HepG2 (cell line): ENCODE results near the gene HDGFL3. TPM values are rescaled to one million over a fixed set of nuclear protein-coding genes. Genes with fewer than 3 reads are reported as not detected.
A peak's percentile ranks its signal among the peaks of the same experiment; 100 is the strongest.

Experiments used
- ATAC-seq: fragments of 200-7000 bp; cut with Tn5 transposase; 3 replicates; pipeline ENCODE4 v1.9.1; 2020; ENCODE audit warnings: mild to moderate bottlenecking, moderate library complexity
- BruUV-seq: library from RNA; stranded (reverse); fragments of 400-500 nt; replicated peaks from 2 replicates; lab custom pipeline; 2021; lab: Mats Ljungman, UMichigan
- CTCF ChIA-PET: fragments of 300-600 bp; formaldehyde crosslinking; extraction: SDS; loops from one replicate; lab custom pipeline; 2021; ENCODE audit warnings: low total read pairs, inconsistent platforms, low intra/inter-chr PET ratio; lab: Yijun Ruan, JAX
- POLR2A ChIA-PET: fragments of 350-600 bp; sonication (Branson Sonifier 250); formaldehyde crosslinking; loops from one replicate; lab custom pipeline; 2020; ENCODE audit warnings: antibody characterized with exemption, inconsistent platforms; lab: Yijun Ruan, JAX
- DNase-seq: peaks from one replicate; pipeline ENCODE4 v3.0.0-alpha.2; 2015; ENCODE audit warnings: low spot score
- FAIRE-seq: peaks from 3 replicates; lab custom pipeline; 2011; peaks lifted over from hg19 to GRCh38; lab: Jason Lieb, UNC
- H2AFZ ChIP-seq: one replicate; pipeline ENCODE4 v1.6.1; 2011; ENCODE audit warnings: low read length, inconsistent platforms
- H3K27ac ChIP-seq: fragments of 300-600 bp; 3 replicates; pipeline ENCODE4 v1.8.0; 2011; ENCODE audit warnings: mixed run types, mild to moderate bottlenecking, mixed read lengths, low read length, inconsistent platforms; ENCODE audit not compliant: insufficient read depth; ENCODE audit errors: extremely low read length
- H3K27me3 ChIP-seq, 2 experiments: fragments of 200-600 bp in 1 of 2; 2 replicates in 1 of 2; 3 replicates in 1 of 2; pipeline versions ENCODE4 v1.6.0 to v1.8.0; 2011; ENCODE audit warnings: low read length in 2 of 2, mild to moderate bottlenecking in 2 of 2, moderate library complexity in 2 of 2, inconsistent platforms in 1 of 2; ENCODE audit not compliant: insufficient read depth in 2 of 2, control insufficient read depth in 1 of 2
- H3K36me3 ChIP-seq, 2 experiments: fragments of 200-600 bp in 1 of 2; replicated peaks in 1 of 2; 2 replicates in 1 of 2; 3 replicates in 1 of 2; pipeline versions ENCODE4 v1.5.1 to v1.8.0; 2011; ENCODE audit warnings: low read length in 2 of 2, inconsistent platforms in 1 of 2; ENCODE audit not compliant: insufficient read depth in 2 of 2, control insufficient read depth in 1 of 2
- H3K4me1 ChIP-seq: 2 replicates; pipeline ENCODE4 v1.5.1; 2012; ENCODE audit warnings: low read length, inconsistent platforms; ENCODE audit not compliant: insufficient read depth
- H3K4me2 ChIP-seq: 2 replicates; pipeline ENCODE4 v1.6.0; 2011; ENCODE audit warnings: low read depth, low read length, inconsistent platforms
- H3K4me3 ChIP-seq, 3 experiments: fragments of 200-600 bp in 1 of 3; sonication (generic), shearing (Covaris generic) in 1 of 3; replicated peaks in 1 of 3; 2 replicates each; pipeline ENCODE4 v1.5.1; 2011 to 2016; ENCODE audit warnings: low read length in 3 of 3, inconsistent platforms in 2 of 3, low read depth in 2 of 3, mild to moderate bottlenecking in 2 of 3, control low read depth in 1 of 3, mixed read lengths in 1 of 3; ENCODE audit not compliant: insufficient read depth in 1 of 3
- H3K79me2 ChIP-seq: one replicate; pipeline ENCODE4 v1.6.1; 2011; ENCODE audit warnings: low read length, inconsistent platforms; ENCODE audit not compliant: insufficient read depth
- H3K9ac ChIP-seq: 2 replicates; pipeline ENCODE4 v1.6.0; 2011; ENCODE audit warnings: mild to moderate bottlenecking, low read depth, low read length, inconsistent platforms; ENCODE audit not compliant: insufficient read depth
- H3K9me3 ChIP-seq: 2 replicates; pipeline ENCODE4 v1.5.1; 2012; ENCODE audit warnings: mild to moderate bottlenecking, low read length
- H4K20me1 ChIP-seq: 2 replicates; pipeline ENCODE4 v1.6.0; 2011; ENCODE audit warnings: inconsistent platforms, mild to moderate bottlenecking, low read length, moderate library complexity; ENCODE audit not compliant: insufficient read depth
- HNRNPLL ChIP-seq: fragments of 200-400 bp; formaldehyde crosslinking; IDR thresholded peaks from 2 replicates; pipeline ENCODE4 v1.6.1; 2017; ENCODE audit warnings: mild to moderate bottlenecking, low read depth, low read length; ENCODE audit not compliant: poor library complexity, severe bottlenecking
- ISL2 ChIP-seq: sonication (generic); formaldehyde crosslinking; IDR thresholded peaks from 2 replicates; pipeline ENCODE4 v1.5.0; 2020; ENCODE audit warnings: missing genetic modification reagents
- KDM3A ChIP-seq: IDR thresholded peaks from 2 replicates; pipeline ENCODE4 v1.6.1; 2018; ENCODE audit warnings: low read depth, missing compliant biosample characterization
- MEIS1 ChIP-seq: sonication (generic); formaldehyde crosslinking; IDR thresholded peaks from 2 replicates; pipeline ENCODE4 v1.9.0; 2021; ENCODE audit warnings: mild to moderate bottlenecking, missing genetic modification reagents, moderate library complexity, borderline replicate concordance
- NCOA2 ChIP-seq: sonication (generic); formaldehyde crosslinking; IDR thresholded peaks from 2 replicates; pipeline ENCODE4 v1.8.0; 2022; ENCODE audit warnings: inconsistent platforms
- SP5 ChIP-seq: IDR thresholded peaks from 2 replicates; pipeline ENCODE4 v1.6.1; 2016; ENCODE audit warnings: low read depth, borderline replicate concordance
- ZNF282 ChIP-seq: fragments of 450-650 bp; IDR thresholded peaks from 2 replicates; pipeline ENCODE4 v1.6.1; 2018; ENCODE audit not compliant: partially characterized antibody
- ZNF337 ChIP-seq: sonication (generic); formaldehyde crosslinking; IDR thresholded peaks from 2 replicates; pipeline ENCODE4 v1.5.1; 2020; ENCODE audit warnings: missing genetic modification reagents, low read depth, mild to moderate bottlenecking, borderline replicate concordance
- ZNF605 ChIP-seq: sonication (generic); formaldehyde crosslinking; IDR thresholded peaks from 2 replicates; pipeline ENCODE4 v1.8.0; 2022; ENCODE audit warnings: mild to moderate bottlenecking, missing genetic modification reagents
- ZSCAN12 ChIP-seq: sonication (generic); formaldehyde crosslinking; IDR thresholded peaks from 2 replicates; pipeline ENCODE4 v1.9.0; 2021; ENCODE audit warnings: mild to moderate bottlenecking, missing genetic modification reagents
- WGBS: methylation state at CpG from one replicate; pipeline ENCODE4 v1.1.6; 2017; ENCODE audit warnings: low lambda C conversion rate; 5-methylcytosine and 5-hydroxymethylcytosine counted together
- in situ Hi-C: cut with HindIII; loops from 2 replicates; pipeline ENCODE4 v1.10.0; 2017; ENCODE audit warnings: low pct_unique_long_range_greater_than_20kb; ENCODE audit not compliant: extremely low pct_ligation_motif_present
- intact Hi-C: fragments of 100-400 bp; cut with micrococcal nuclease; formaldehyde crosslinking; loops from one replicate; pipeline ENCODE4 v1.10.0; 2022; ENCODE audit not compliant: unreplicated experiment
- polyA plus RNA-seq, 8 experiments: library from polyadenylated mRNA; depleted of rRNA in 3 of 8; stranded (reverse) in 7 of 8; unstranded in 1 of 8; fragments of >200 nt; fragmentation: Illumina TruSeq in 4 of 8; extraction: Trizol in 4 of 8; gene quantifications; 2 replicates each; pipeline versions ENCODE4 v1.2.1 to v1.2.3, GENCODE V29; 2011 to 2016; ENCODE audit warnings: low read depth in 4 of 8, missing spikeins in 1 of 8, mixed read lengths in 1 of 8; ENCODE audit not compliant: insufficient read depth in 1 of 8
- total RNA-seq, 5 experiments: library from RNA; depleted of rRNA; stranded (reverse); fragments of >200 nt; fragmentation: Illumina TruSeq; extraction: Trizol; gene quantifications; 2 replicates each; pipeline ENCODE4 v1.2.3, GENCODE V29; 2016; ENCODE audit warnings: low read depth in 1 of 5
- TF ChIP-seq, protein P1 (sequence below): sonication (generic); formaldehyde crosslinking; conservative IDR thresholded peaks from 2 replicates; pipeline ENCODE4 v1.5.0; 2020; ENCODE audit warnings: missing genetic modification reagents
- TF ChIP-seq, protein P2 (sequence below), 2 experiments: IDR thresholded peaks; 2 replicates each; pipeline ENCODE4 v1.6.1; 2011 to 2012; ENCODE audit warnings: low read length in 2 of 2, borderline replicate concordance in 1 of 2, low read depth in 1 of 2, mild to moderate bottlenecking in 1 of 2, moderate library complexity in 1 of 2
- TF ChIP-seq, protein P3 (sequence below): sonication (generic); formaldehyde crosslinking; IDR thresholded peaks from 2 replicates; pipeline ENCODE4 v1.4.0; 2020; ENCODE audit warnings: missing genetic modification reagents, borderline replicate concordance

Gene HDGFL3
- total and polyA plus RNA-seq, 2 of the 13 experiments (the other 11 are each of a cell fraction or from before 2014, with no cell fraction given): 0.07 to 0.09 TPM

DNA sequence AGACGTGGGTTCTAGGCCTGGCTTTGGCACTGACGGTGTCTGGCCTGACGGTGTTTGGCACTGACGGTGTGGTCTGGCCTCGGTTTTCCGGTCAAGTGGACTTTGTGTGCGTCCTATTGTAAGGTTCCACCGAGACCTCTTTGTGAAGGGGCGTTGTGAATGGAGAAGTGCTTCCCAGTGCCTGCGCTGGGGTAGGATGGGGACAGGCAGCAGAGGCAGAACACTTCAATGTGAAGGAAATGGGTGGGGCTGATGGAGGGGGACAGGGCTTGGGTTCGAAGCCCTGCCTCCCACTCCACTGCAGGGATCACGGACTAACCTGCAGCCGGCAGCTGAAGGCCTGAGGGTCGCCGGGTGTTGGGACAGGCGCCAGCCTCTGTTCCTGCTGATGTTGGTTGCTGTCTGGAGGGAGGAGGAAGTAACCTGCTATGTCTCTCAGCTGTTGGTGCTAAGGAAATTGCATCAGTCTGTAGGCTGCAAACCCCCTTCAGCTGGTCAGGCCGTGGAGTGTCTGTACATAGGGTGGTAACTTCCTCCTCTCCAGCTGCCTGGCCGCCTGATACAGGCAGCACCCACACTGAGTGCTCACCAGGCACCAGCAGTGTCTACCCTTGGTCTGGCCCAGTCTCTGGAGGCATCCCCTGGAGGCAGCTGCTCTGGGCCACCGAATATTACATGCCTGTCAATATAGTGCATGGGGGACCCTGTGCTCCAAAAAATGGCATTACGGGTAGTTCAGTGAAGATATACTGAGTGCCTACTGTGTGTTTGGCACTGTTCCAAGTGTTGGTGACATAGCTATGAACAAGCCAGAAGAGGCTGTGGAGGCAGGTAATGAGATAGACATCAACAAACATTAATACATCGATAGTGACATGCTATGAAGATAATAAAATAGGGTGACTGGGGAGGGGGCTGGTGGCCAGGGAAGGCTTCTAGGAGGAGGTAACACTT, 99.1 kb downstream of the HDGFL3 start:
- ChIA-PET CTCF (no interaction called here), POLR2A (no interaction called here)
- H3K4me1 ChIP-seq: no peaks in the 10 kb centered on the region
- no peaks in the 10 kb centered on the region for H3K9me3 ChIP-seq
- intact Hi-C loops: no loop called here
- H3K4me2 ChIP-seq: no peak overlapping the region; the same call in 1 of the 2 replicates
- no peak overlapping the region for H3K9ac ChIP-seq
- DNase-seq: no peak
- no TSS peak for BruUV-seq
- peaks cover 0 to 40% of the 10 kb centered on the region in 2 experiments; a peak in 2 of 5 replicates for H3K27me3 ChIP-seq
- no peak overlapping the region for H3K27ac ChIP-seq
- no peaks in the 10 kb centered on the region for H3K79me2 ChIP-seq
- H3K36me3 ChIP-seq: no peaks in the 10 kb centered on the region
- no peaks in the 10 kb centered on the region for H4K20me1 ChIP-seq
- peak; percentile 37 for ATAC-seq
- in situ Hi-C loops: no loop called here
- 35% methylated on average over 19 of the region's 21 CpGs for WGBS
- no peak overlapping the region for H3K4me3 ChIP-seq
- FAIRE-seq: no peak
- no peak overlapping the region for H2AFZ ChIP-seq
- TF ChIP-seq ZNF605 (CRISPR knock-in tag) (no peak), KDM3A (no peak), ZNF282 (no peak), SP5 (CRISPR knock-in tag) (no peak), MEIS1 (CRISPR knock-in tag) (no peak), HNRNPLL (no peak), ZNF337 (CRISPR knock-in tag) (no peak), ISL2 (CRISPR knock-in tag) (no peak), NCOA2 (CRISPR knock-in tag) (no peak), ZSCAN12 (CRISPR knock-in tag) (no peak)
- TF ChIP-seq, protein P1, sequence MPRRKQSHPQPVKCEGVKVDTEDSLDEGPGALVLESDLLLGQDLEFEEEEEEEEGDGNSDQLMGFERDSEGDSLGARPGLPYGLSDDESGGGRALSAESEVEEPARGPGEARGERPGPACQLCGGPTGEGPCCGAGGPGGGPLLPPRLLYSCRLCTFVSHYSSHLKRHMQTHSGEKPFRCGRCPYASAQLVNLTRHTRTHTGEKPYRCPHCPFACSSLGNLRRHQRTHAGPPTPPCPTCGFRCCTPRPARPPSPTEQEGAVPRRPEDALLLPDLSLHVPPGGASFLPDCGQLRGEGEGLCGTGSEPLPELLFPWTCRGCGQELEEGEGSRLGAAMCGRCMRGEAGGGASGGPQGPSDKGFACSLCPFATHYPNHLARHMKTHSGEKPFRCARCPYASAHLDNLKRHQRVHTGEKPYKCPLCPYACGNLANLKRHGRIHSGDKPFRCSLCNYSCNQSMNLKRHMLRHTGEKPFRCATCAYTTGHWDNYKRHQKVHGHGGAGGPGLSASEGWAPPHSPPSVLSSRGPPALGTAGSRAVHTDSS (CRISPR knock-in tag): no peak
- TF ChIP-seq, protein P2, sequence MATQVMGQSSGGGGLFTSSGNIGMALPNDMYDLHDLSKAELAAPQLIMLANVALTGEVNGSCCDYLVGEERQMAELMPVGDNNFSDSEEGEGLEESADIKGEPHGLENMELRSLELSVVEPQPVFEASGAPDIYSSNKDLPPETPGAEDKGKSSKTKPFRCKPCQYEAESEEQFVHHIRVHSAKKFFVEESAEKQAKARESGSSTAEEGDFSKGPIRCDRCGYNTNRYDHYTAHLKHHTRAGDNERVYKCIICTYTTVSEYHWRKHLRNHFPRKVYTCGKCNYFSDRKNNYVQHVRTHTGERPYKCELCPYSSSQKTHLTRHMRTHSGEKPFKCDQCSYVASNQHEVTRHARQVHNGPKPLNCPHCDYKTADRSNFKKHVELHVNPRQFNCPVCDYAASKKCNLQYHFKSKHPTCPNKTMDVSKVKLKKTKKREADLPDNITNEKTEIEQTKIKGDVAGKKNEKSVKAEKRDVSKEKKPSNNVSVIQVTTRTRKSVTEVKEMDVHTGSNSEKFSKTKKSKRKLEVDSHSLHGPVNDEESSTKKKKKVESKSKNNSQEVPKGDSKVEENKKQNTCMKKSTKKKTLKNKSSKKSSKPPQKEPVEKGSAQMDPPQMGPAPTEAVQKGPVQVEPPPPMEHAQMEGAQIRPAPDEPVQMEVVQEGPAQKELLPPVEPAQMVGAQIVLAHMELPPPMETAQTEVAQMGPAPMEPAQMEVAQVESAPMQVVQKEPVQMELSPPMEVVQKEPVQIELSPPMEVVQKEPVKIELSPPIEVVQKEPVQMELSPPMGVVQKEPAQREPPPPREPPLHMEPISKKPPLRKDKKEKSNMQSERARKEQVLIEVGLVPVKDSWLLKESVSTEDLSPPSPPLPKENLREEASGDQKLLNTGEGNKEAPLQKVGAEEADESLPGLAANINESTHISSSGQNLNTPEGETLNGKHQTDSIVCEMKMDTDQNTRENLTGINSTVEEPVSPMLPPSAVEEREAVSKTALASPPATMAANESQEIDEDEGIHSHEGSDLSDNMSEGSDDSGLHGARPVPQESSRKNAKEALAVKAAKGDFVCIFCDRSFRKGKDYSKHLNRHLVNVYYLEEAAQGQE (IDR thresholded peaks at IDR 0.05; ENCODE audit: borderline replicate concordance in 1 of 2, low read depth in 1 of 2, low read length in 2 of 2): no peak
- TF ChIP-seq, protein P3, sequence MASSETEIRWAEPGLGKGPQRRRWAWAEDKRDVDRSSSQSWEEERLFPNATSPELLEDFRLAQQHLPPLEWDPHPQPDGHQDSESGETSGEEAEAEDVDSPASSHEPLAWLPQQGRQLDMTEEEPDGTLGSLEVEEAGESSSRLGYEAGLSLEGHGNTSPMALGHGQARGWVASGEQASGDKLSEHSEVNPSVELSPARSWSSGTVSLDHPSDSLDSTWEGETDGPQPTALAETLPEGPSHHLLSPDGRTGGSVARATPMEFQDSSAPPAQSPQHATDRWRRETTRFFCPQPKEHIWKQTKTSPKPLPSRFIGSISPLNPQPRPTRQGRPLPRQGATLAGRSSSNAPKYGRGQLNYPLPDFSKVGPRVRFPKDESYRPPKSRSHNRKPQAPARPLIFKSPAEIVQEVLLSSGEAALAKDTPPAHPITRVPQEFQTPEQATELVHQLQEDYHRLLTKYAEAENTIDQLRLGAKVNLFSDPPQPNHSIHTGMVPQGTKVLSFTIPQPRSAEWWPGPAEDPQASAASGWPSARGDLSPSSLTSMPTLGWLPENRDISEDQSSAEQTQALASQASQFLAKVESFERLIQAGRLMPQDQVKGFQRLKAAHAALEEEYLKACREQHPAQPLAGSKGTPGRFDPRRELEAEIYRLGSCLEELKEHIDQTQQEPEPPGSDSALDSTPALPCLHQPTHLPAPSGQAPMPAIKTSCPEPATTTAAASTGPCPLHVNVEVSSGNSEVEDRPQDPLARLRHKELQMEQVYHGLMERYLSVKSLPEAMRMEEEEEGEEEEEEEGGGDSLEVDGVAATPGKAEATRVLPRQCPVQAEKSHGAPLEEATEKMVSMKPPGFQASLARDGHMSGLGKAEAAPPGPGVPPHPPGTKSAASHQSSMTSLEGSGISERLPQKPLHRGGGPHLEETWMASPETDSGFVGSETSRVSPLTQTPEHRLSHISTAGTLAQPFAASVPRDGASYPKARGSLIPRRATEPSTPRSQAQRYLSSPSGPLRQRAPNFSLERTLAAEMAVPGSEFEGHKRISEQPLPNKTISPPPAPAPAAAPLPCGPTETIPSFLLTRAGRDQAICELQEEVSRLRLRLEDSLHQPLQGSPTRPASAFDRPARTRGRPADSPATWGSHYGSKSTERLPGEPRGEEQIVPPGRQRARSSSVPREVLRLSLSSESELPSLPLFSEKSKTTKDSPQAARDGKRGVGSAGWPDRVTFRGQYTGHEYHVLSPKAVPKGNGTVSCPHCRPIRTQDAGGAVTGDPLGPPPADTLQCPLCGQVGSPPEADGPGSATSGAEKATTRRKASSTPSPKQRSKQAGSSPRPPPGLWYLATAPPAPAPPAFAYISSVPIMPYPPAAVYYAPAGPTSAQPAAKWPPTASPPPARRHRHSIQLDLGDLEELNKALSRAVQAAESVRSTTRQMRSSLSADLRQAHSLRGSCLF (CRISPR knock-in tag): no peak
